Measurements from ENCODE around the gene ATP2B1.

The ATP2B1 gene

DNA sequence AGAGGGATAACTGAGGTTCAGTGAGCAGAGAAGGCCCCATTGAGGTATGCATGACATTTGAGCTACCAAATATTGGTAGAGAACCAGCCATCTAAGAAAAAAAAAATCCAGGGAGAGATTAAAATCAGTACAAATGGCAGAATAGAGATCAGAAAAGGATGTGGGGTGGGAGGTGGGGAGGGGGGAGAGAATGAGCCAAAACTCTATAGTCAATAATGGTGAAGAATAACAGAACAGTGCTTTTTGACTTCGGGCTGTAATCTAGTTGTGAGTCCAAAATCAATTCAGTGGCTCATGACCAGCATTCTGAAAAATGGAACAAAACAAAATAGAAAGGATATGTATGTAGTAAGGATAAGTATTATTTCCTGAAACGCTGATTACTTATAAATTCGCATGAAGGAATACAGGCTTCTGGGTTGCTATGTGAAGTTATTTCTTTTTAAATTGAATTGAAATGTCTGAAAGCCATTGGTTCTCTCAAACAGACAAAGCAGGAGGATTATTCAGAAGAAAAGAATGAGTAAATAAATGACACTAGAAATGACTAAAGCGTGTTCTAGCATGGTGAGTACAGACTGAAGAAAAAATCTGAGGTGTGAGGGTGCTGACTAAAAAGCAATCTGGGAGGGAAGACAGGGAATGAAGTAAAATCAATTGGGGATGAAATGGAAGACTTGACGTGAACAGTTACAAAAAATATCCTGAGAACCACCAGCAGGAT, 72.4 kb downstream of the ATP2B1 start:
- Histone ChIP-seq H3K27ac (no peak overlapping the region), H3K27me3 (ENCODE audit: insufficient read depth, low read depth, severe bottlenecking) (no peaks in the 10 kb centered on the region), H3K36me3 (peaks cover 51% of the 10 kb centered on the region), H3K9me3 (ENCODE audit: severe bottlenecking) (no peaks in the 10 kb centered on the region), H3K4me3 (ENCODE audit: low read depth, low read length) (no peak overlapping the region)
- no peak for DNase-seq
- TF ChIP-seq, protein P1, sequence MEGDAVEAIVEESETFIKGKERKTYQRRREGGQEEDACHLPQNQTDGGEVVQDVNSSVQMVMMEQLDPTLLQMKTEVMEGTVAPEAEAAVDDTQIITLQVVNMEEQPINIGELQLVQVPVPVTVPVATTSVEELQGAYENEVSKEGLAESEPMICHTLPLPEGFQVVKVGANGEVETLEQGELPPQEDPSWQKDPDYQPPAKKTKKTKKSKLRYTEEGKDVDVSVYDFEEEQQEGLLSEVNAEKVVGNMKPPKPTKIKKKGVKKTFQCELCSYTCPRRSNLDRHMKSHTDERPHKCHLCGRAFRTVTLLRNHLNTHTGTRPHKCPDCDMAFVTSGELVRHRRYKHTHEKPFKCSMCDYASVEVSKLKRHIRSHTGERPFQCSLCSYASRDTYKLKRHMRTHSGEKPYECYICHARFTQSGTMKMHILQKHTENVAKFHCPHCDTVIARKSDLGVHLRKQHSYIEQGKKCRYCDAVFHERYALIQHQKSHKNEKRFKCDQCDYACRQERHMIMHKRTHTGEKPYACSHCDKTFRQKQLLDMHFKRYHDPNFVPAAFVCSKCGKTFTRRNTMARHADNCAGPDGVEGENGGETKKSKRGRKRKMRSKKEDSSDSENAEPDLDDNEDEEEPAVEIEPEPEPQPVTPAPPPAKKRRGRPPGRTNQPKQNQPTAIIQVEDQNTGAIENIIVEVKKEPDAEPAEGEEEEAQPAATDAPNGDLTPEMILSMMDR (IDR thresholded peaks at IDR 0.05; ENCODE audit: low read depth, low read length), result no peak

DNA sequence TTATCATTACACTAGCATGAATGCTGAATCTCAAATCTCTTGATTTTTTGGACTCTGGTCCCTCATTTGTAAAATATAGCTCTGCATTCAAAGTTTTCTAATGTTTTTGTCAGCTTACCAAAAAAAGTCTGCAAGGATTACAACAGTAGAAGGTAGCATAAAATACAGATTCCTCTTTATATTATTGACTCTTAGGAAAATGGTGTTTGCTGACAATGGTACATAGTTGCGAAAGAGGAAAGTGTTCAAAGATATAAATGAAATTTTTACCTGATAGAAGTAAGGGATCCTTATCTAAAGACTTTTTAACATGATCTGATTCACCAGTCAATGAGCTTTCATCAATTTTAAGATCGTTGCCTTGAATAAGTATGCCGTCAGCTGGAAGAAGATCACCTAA, 74.1 kb downstream of the ATP2B1 start:
- H3K27ac ChIP-seq, result no peak overlapping the region

DNA sequence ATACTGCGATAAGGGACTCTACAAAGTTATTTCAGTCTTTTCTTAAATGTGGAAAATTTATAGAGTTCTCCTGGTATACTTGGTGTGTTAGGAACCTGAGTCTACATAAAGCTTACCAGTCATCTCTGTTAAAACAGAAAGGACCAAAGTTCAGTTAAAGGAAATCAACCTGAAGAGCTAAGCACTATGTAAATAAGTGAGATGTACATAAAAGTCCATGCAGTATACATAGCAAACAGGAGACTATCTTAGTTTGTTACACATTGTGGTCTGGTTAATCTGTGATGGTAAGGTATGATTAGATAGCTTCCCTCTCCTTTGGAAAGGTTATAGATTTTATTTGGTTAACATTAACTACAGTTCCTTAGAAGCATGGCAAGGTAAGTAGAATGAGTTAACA, 75.9 kb downstream of the ATP2B1 start:
- peaks cover 65% of the 10 kb centered on the region for H3K36me3 ChIP-seq
- H3K27me3 ChIP-seq (ENCODE audit: insufficient read depth, low read depth, severe bottlenecking), result no peaks in the 10 kb centered on the region
- H3K4me3 ChIP-seq (ENCODE audit: low read depth, low read length), result no peak overlapping the region
- no peaks in the 10 kb centered on the region for H3K9me3 ChIP-seq (ENCODE audit: severe bottlenecking)
- TF ChIP-seq, protein P1 (IDR thresholded peaks at IDR 0.05; ENCODE audit: low read depth, low read length), result no peak
- no peak for DNase-seq
- H3K27ac ChIP-seq, result no peak overlapping the region

More for the DNA sequence above, 74.1 kb downstream of the ATP2B1 start:
- no peaks in the 10 kb centered on the region for H3K9me3 ChIP-seq (ENCODE audit: severe bottlenecking)
- H3K4me3 ChIP-seq (ENCODE audit: low read depth, low read length), result no peak overlapping the region
- TF ChIP-seq, protein P1 (IDR thresholded peaks at IDR 0.05; ENCODE audit: low read depth, low read length), result no peak
- no peaks in the 10 kb centered on the region for H3K27me3 ChIP-seq (ENCODE audit: insufficient read depth, low read depth, severe bottlenecking)
- DNase-seq, result no peak
- H3K36me3 ChIP-seq, result peaks cover 52% of the 10 kb centered on the region

DNA sequence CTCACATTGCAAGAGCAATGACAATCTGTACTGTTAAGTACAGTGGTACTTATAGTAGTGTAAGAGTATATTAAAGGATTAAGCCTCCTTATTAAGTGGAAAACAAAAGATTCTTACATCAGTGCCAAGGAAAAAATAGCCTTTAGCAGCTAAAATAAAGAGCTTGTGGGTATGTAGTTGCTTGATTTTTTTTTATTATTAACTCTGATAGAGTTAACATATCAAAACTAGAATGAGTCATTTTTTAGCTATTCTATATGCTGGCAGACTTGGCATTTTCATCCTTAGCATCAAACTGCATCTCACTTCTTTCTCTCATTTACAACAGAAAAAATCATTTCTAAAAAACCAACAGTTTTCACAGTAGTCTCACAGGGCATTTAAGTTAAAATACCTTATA, 86.5 kb downstream of the ATP2B1 start:
- Histone ChIP-seq H3K27ac (peak overlapping the region; percentile 44; the same call in 1 of the 2 replicates), H3K27me3 (ENCODE audit: insufficient read depth, low read depth, severe bottlenecking) (no peaks in the 10 kb centered on the region), H3K4me3 (ENCODE audit: low read depth, low read length) (no peak overlapping the region), H3K9me3 (ENCODE audit: severe bottlenecking) (no peaks in the 10 kb centered on the region), H3K36me3 (peaks cover 68% of the 10 kb centered on the region)
- TF ChIP-seq, protein P1 (IDR thresholded peaks at IDR 0.05; ENCODE audit: low read depth, low read length), result no peak
- DNase-seq, result no peak

DNA sequence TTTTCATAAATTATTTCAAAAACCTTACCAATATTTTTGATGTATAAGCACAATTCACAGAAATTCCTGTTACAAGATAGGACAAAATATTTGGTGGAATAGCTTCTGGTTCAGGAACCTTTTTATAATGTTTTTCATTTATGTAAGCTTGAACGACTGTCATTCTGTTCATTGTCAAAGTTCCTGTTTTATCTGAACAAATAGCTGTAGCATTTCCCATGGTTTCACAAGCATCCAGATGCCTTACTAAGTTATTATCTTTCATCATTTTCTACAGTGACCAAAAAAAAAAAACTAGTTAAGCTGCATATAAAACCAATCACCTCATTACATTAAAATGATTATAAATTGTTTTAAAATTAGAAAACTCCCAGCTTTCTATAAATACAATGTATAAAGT, 87.1 kb downstream of the ATP2B1 start:
- Histone ChIP-seq H3K36me3 (peaks cover 68% of the 10 kb centered on the region), H3K4me3 (ENCODE audit: low read depth, low read length) (no peak overlapping the region), H3K27me3 (ENCODE audit: insufficient read depth, low read depth, severe bottlenecking) (no peaks in the 10 kb centered on the region), H3K9me3 (ENCODE audit: severe bottlenecking) (no peaks in the 10 kb centered on the region), H3K27ac (0 out of 2 replicates have a peak overlapping the region, but pooled peaks have one; percentile 44)
- no peak for DNase-seq
- TF ChIP-seq, protein P1 (IDR thresholded peaks at IDR 0.05; ENCODE audit: low read depth, low read length), result no peak

DNA sequence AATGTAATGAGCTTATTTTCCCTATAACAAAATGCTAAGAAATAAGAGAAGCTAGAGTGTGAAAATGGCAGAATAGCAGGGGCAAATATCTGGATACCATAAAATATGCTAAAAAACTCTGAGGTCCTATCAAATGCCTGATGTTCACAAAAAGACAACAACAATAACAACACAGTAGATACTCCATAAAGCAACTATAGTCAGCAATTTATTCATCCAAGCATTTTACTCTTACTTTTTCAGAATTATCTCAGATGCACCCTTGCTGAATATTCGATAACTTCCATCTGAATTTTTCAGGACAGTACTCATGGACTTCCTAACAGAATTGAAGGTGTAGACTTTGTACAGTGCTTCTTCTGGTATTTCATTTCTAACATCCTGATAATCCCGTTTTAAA, 88.9 kb downstream of the ATP2B1 start:
- no peaks in the 10 kb centered on the region for H3K27me3 ChIP-seq (ENCODE audit: insufficient read depth, low read depth, severe bottlenecking)
- no peak overlapping the region for H3K27ac ChIP-seq
- TF ChIP-seq, protein P1 (IDR thresholded peaks at IDR 0.05; ENCODE audit: low read depth, low read length), result no peak
- H3K4me3 ChIP-seq (ENCODE audit: low read depth, low read length), result no peak overlapping the region
- peaks cover 52% of the 10 kb centered on the region for H3K36me3 ChIP-seq
- no peaks in the 10 kb centered on the region for H3K9me3 ChIP-seq (ENCODE audit: severe bottlenecking)
- no peak for DNase-seq

Data from WERI-Rb-1 (cell line).